HG03280 (cell line): ENCODE data around the gene SKAP1.
"Not testable (repeated sequence)": the region's sequence is repeated elsewhere in the genome, so short reads cannot be mapped to it uniquely, and the experiment has no call there.

ENCODE experiments used
- ATAC-seq: cut with Tn5 transposase; IDR thresholded peaks from one replicate; pipeline ENCODE4 v1.9.1; 2021; ENCODE audit warnings: mild to moderate bottlenecking, moderate library complexity; ENCODE audit not compliant: unreplicated experiment

Gene SKAP1

GRCh38 chr17:48373883-48374282, 56.1 kb downstream of the SKAP1 start:
- ATAC-seq: no peak

DNA sequence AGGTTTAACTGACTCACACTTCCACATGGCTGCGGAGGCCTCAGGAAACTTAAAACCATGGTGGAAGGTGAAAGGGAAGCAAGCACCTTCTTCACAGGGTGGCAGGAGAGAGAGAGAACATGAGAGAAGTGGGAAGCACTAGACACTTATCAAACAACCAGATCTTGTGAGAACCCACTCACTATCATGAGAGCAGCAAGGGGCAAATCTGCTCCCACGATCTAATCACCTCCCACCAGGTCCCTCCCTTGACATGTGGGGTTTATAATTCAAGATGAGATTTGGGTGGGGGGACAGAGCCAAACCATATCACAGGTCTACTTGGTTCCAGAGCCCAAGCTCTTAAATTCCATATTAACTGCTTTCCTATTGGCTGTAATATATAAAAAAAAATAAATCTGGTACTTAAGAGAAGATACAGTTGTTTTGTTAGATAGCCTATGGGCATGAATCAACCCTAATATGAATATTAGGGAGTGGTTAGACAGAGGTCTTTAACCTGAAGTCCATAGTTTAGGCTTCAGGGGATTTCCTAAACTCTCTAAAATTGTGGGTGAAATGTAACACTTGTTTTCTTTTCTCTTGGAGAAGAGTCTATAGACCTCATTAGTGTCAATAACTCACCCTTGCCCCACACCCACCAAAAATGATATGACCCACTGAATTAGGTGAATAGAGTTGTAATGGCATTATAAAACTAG, 56.7 kb downstream of the SKAP1 start:
- ATAC-seq: no peak

DNA sequence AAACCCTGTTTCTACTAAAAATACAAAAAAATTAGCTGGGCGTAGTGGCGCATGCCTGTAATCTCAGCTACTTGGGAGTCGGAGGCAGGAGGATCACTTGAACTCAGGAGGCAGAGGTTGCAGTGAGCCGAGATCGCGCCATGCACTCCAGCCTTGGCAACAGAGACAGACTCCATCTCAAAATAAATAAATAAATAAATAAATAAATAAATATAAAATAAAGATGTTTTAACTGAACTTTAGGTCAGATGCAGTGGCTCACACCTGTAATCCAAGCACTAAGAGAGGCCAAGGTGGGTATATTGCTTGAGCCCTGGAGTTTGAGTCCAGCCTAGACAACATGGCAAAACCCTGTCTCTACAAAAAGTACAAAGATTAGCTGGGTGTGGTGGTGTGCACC, 61.0 kb downstream of the SKAP1 start:
- not testable (repeated sequence) for ATAC-seq

DNA sequence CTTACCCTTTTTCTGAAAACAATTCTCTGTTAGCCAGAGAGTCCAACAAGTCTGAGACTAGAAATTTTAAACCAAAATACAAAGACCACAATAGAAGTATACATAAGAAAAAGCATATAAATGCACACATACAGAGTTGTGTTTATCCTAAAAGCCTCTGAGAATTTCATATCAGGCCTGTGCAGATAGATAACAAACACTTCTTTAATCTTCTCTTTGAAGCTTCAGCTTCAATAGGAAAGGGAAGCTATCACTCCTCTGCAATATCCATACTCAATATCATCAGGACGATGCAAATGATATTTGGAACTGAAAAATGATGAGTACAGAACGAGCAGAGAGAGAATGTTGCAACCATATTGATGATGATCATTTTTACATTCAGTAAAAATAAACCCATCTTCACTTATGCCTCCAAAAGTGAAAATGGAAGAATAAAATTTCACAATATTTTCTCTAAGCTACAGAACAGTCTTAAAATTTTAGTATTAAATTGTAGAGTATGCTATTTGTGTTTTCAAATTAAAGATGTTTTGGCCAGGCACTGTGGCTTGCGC, 61.6 kb downstream of the SKAP1 start:
- ATAC-seq: no peak

DNA sequence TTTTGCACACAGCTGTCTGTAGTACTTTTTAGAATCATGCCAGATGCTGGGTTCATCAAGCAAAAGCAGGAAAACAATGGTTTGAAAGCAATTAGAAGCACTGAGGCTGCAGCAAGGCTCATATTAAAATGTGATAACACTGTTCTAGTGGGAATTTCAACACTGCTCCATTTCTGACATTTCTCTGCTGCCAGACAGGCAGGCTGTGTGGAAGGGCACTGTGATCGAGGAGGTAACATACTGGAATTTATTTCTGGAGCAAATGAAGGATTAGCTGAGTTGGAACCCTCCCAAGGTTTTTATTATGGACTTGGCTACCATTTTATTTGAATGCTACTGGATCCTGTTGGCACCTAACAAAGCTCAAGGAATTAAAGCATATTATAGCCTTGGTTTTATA, 66.9 kb downstream of the SKAP1 start:
- no peak for ATAC-seq

DNA sequence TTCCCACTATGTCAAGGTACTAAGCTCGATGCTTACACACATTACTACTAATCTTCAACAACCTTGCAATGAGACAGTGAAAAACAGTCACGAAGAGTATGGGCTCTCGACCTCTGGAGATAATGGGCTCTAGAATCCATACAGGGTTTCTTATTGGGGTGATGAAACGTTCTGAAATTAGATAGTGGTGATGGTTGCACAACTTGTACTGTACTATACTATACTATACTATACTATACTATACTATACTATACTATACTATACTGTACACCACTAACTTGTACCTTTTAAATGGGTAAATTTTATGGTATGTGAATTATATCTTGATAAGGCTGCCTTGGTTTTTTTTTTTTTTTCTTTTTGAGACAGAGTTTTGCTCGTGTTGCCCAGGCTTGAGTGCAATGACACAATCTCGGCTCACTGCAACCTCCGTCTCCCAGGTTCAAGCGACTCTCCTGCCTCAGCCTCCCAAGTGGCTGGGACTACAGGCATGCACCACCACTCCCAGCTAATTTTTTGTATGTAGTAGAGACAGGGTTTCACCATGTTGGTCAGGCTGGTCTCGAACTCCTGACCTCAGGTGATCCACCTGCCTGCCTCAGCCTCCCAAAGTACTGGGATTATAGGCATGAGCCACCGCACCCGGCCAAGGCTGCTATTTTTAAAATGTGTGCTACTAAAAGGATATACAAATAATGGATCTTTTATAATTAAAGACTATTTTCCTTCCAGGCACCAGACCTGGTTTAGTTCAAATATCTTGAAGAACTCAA, 69.0 kb downstream of the SKAP1 start:
- ATAC-seq: not testable (repeated sequence)

DNA sequence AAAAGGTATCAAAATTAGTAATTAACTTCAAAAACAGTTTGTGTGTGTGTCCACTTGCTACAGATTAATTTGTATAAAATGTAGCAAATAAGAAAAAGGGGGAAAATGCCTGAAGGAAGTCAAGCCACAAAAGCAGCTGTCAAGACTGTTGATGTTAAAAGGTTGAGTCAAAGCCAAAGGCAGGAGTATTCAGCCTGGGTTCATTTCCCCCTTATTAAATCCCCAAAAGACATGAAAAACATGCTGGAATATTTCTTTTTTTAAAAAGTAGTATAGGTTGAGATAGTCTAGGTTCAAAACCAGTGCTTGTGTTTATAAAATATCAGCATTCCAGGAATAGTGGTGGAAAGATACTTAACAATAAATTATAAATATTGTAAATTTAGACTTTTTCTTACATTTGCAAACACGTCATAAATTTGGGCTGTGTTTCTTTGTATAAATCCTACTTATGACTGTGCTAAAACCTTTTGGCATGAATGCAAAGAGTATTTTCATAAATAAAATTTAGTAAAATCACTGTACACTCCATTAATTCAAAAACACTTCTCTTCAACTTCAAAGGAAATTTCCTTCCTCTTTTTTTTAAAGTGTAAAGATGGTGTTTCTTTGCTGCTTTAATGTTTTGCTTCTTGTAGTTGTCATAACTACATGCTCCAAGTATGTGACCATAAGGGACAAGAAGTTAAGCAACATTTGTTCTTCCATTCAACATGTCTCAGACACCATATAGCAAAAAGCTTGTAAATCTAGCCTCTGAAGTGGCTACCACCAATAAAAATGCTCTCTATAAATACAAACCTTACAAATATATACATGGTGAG, 72.0 kb downstream of the SKAP1 start:
- ATAC-seq: no peak

DNA sequence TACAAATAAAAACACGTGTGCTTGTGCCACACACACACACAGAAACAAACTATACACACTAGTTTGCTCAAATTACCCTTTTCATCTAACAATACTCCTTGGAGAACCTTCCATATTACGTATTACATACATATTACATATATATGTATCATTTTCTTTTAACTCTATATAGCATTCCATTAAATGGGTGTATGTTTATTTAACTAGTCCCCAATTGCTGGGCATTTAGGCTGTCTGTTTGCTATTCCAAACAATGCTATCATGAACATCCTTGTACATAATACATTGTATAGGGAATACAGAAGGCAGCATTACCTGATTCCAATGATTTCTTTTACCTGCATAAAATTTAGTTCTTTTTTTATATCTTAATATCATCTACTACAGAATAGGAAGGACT, 73.1 kb downstream of the SKAP1 start:
- ATAC-seq: no peak

DNA sequence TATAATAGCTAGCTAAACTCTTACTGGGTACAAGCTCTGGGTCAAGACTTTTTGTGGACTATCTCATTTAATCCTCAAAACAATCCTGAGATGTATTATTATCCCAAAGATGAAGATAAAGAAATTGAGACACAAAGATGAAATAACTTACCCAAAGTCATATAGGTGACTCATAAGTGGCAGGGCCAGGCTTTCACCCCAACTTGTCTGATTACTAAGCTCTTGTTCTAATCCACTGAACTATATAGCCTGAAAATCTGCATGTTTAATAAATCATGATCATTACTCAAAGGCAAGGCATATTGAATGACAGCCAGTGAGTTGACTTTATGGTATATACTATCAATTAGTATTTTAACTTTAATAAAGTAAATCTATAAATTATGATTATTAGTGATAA, 77.4 kb downstream of the SKAP1 start:
- ATAC-seq: no peak

- no peak for ATAC-seq
Measured at GRCh38 chr17:48351911-48352332, 78.1 kb downstream of the SKAP1 start.

GRCh38 chr17:48348352-48348751, 81.7 kb downstream of the SKAP1 start:
- ATAC-seq: no peak

GRCh38 chr17:48347177-48347576, 82.8 kb downstream of the SKAP1 start:
- no peak for ATAC-seq

GRCh38 chr17:48344251-48344650, 85.8 kb downstream of the SKAP1 start:
- ATAC-seq: no peak

GRCh38 chr17:48340916-48341315, 89.1 kb downstream of the SKAP1 start:
- no peak for ATAC-seq

DNA sequence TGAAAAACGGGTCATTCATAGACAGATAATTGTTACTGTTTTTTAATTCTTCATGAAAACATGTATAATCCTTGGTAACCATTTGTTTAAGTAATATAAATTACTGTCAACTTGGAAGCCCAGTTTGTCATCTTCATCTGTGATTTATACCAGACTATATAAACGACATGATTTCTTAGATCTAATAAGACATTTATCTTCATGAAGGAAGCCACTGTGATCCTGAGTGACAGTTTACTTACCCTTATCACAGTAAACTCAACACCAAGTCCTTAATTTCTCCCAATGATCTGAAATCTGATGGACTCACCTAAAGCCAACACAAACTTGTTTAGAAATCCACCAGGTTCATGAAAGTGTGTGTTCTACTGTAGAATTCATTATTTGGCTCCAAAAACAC, 91.3 kb downstream of the SKAP1 start:
- no peak for ATAC-seq

- not testable (repeated sequence) for ATAC-seq
Measured at GRCh38 chr17:48337903-48338302, 92.1 kb downstream of the SKAP1 start.

DNA sequence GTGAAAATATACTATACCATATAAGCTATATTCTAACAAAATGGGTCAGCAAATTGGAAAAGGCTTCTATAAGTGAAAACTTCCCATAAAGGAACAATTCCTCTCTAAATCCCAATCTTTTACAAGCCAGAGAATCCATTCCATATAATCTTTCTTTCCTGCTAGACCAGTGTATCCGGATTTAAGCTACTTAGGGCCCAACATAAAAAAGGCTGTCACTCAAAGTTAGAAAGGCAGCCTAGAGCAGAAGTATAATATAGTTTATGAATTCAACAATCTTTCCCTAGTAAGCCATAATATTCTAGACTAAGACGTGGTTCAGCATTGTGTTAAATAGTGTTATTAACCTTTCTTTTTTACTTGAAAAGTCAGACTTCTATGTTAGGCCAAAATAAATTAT, 93.0 kb downstream of the SKAP1 start:
- ATAC-seq: no peak

DNA sequence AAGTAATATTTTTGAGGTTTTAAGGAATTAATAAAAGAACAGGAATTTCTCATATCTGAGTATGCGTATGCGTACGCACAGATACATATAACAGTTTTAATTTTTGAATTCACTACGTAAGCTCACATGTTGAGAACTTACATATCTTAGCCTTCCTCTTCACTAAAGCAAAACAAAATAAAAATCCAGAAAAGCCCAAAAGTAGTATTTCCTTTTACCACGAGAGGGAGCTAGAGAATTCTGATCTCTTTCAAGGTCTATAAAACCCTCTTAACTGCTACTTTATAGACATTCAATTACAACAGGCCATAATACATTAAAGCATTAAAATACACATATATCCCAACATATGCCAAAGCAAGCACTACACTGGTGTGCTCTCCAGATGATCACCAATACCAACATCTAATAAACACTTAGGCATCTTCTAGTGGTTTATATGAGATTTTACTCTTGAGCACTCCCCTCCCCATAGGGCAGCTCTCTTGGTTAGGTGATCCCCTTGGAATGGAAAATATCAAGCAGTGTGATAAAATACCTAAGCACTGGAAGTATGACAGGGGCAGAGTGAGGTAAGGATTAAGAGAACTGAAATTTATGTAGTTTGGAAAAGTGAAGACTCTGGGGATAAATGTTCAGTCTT, 94.0 kb downstream of the SKAP1 start:
- ATAC-seq: no peak

DNA sequence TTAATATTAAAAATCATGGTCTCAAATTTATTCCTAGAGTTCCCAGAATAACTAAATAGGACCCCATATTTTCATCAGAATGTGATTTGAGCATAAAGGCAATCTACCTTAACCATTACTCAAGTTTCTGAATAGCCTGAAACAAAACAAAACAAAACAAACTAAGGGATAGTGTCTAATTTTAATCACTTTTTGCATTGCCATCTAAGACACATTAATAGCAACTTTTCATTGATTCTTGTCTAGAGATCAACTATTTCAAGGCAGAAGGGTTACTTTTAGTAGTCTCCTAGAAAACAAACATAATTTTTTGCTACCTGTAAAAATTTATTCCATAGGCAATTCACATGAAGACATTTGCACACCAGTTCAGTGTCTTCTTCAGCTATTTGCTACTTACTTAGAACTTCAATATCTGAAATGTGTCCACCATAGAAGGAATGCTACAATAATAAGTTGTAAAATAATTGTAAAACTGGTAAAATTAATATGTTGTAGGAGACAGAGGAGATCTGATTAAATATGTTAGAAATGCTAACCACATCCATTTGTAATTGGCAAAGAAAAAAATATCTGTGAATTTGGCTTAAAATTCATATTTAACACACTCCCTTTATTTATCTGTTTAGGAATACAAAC, 94.7 kb downstream of the SKAP1 start:
- ATAC-seq: no peak

DNA sequence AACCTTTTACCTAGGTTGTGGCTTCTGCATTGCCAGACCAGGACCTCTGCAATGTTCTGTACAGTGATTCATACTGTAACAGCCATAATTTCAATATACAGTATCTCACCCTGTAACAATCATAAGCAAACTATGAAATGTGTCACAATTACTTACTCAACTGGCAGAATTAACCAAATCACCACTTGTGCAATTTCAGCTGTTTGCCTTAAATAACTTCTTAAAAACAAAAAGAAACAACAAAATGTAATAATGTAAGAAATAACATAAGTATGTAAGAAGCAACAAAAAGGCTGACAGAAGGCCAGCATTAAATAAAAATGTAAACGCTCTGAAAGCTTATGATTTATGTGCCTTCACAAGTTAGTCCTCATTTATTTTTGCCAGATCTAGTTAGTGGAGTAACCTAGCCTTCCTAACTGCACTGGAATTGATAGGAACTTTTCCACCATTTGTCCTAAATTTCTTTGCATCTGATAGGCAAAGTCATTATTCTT, 96.9 kb downstream of the SKAP1 start:
- no peak for ATAC-seq
